ENCODE results near the gene LOXL3. TPM values are rescaled to one million over a fixed set of nuclear protein-coding genes. Genes with fewer than 3 reads are reported as not detected.

Gene LOXL3
- polyA plus RNA-seq, 2 donors, result 0.71 to 0.79 TPM

GRCh38 chr2:74530239-74531187 lies 23.2 kb downstream of the LOXL3 start:
- H3K4me3 ChIP-seq (ENCODE audit: low read depth in 1 of 2, low read length in 2 of 2), result peak overlapping the region; percentile 61 to 97
- no peaks in the 10 kb centered on the region for H3K27me3 ChIP-seq (ENCODE audit: control insufficient read depth in 1 of 2, insufficient read depth in 2 of 2, low read length in 2 of 2)
- 1 to 2% methylated on average over 52 to 54 of the region's 54 CpGs for WGBS, 2 donors
- peaks cover 7 to 22% of the 10 kb centered on the region in 2 donors for H3K36me3 ChIP-seq (ENCODE audit: control insufficient read depth in 2 of 2, insufficient read depth in 2 of 2, low read length in 1 of 2)
- no peaks in the 10 kb centered on the region for H3K9me3 ChIP-seq (ENCODE audit: control insufficient read depth in 2 of 2, insufficient read depth in 1 of 2, low read depth in 1 of 2, low read length in 1 of 2)
- peaks cover 4 to 12% of the 10 kb centered on the region in 2 donors for H3K4me1 ChIP-seq (ENCODE audit: control insufficient read depth in 2 of 2, insufficient read depth in 2 of 2, low read length in 1 of 2)
- H3K27ac ChIP-seq (ENCODE audit: low read depth in 2 of 2, low read length in 1 of 2), result peak overlapping the region; percentile 65 to 92

GRCh38 chr2:74529357-74530238 lies 24.1 kb downstream of the LOXL3 start, which contains the start of the genes AUP1 and HTRA2:
TSS of gene AUP1 (minus strand) at chr2:74529706. CDS start at chr2:74529629, 77 bp downstream.
TSS of gene HTRA2 (plus strand) at chr2:74529933. CDS start at chr2:74530007, 74 bp downstream.
- Histone ChIP-seq H3K9me3 (ENCODE audit: control insufficient read depth in 2 of 2, insufficient read depth in 1 of 2, low read depth in 1 of 2, low read length in 1 of 2) (no peaks in the 10 kb centered on the region), H3K27me3 (ENCODE audit: control insufficient read depth in 1 of 2, insufficient read depth in 2 of 2, low read length in 2 of 2) (no peaks in the 10 kb centered on the region), H3K36me3 (ENCODE audit: control insufficient read depth in 2 of 2, insufficient read depth in 2 of 2, low read length in 1 of 2) (peaks cover 7 to 22% of the 10 kb centered on the region in 2 donors), H3K4me3 (ENCODE audit: low read depth in 1 of 2, low read length in 2 of 2) (peak within 1 kb of the TSS; percentile 61 to 97), H3K27ac (ENCODE audit: low read depth in 2 of 2, low read length in 1 of 2) (peak within 1 kb of the TSS; percentile 92), H3K4me1 (ENCODE audit: control insufficient read depth in 2 of 2, insufficient read depth in 2 of 2, low read length in 1 of 2) (peaks cover 4 to 12% of the 10 kb centered on the region in 2 donors)
- WGBS, 2 donors, result 0 to 1% methylated on average over 78 to 87 of the region's 87 CpGs

GRCh38 chr2:74528600-74529356 lies 25.0 kb downstream of the LOXL3 start:
- Histone ChIP-seq H3K4me1 (ENCODE audit: control insufficient read depth in 2 of 2, insufficient read depth in 2 of 2, low read length in 1 of 2) (peaks cover 4 to 12% of the 10 kb centered on the region in 2 donors), H3K36me3 (ENCODE audit: control insufficient read depth in 2 of 2, insufficient read depth in 2 of 2, low read length in 1 of 2) (peaks cover 7 to 22% of the 10 kb centered on the region in 2 donors), H3K27me3 (ENCODE audit: control insufficient read depth in 1 of 2, insufficient read depth in 2 of 2, low read length in 2 of 2) (no peaks in the 10 kb centered on the region), H3K27ac (ENCODE audit: low read depth in 2 of 2, low read length in 1 of 2) (peak overlapping the region; percentile 92), H3K4me3 (ENCODE audit: low read depth in 1 of 2, low read length in 2 of 2) (peak overlapping the region; percentile 61 to 97), H3K9me3 (ENCODE audit: control insufficient read depth in 2 of 2, insufficient read depth in 1 of 2, low read depth in 1 of 2, low read length in 1 of 2) (no peaks in the 10 kb centered on the region)
- 15% methylated on average over 29 of the region's 29 CpGs for WGBS, 2 donors

- Histone ChIP-seq H3K27ac (ENCODE audit: low read depth in 2 of 2, low read length in 1 of 2) (no peak overlapping the region), H3K27me3 (ENCODE audit: control insufficient read depth in 1 of 2, insufficient read depth in 2 of 2, low read length in 2 of 2) (no peaks in the 10 kb centered on the region), H3K36me3 (ENCODE audit: control insufficient read depth in 2 of 2, insufficient read depth in 2 of 2, low read length in 1 of 2) (peaks cover 7 to 16% of the 10 kb centered on the region in 2 donors), H3K4me1 (ENCODE audit: control insufficient read depth in 2 of 2, insufficient read depth in 2 of 2, low read length in 1 of 2) (peaks cover 4 to 12% of the 10 kb centered on the region in 2 donors), H3K4me3 (ENCODE audit: low read depth in 1 of 2, low read length in 2 of 2) (no peak overlapping the region), H3K9me3 (ENCODE audit: control insufficient read depth in 2 of 2, insufficient read depth in 1 of 2, low read depth in 1 of 2, low read length in 1 of 2) (no peaks in the 10 kb centered on the region)
- WGBS, 2 donors, result 94% methylated on average over 9 of the region's 9 CpGs
These were observed 26.0 kb downstream of the LOXL3 start for GRCh38 chr2:74527741-74528140.

GRCh38 chr2:74526649-74527230 lies 27.0 kb downstream of the LOXL3 start:
- H3K27me3 ChIP-seq (ENCODE audit: control insufficient read depth in 1 of 2, insufficient read depth in 2 of 2, low read length in 2 of 2), result no peaks in the 10 kb centered on the region
- H3K4me1 ChIP-seq (ENCODE audit: control insufficient read depth in 2 of 2, insufficient read depth in 2 of 2, low read length in 1 of 2), result peaks cover 4 to 12% of the 10 kb centered on the region in 2 donors
- 95 to 98% methylated on average over 11 of the region's 11 CpGs for WGBS, 2 donors
- H3K9me3 ChIP-seq (ENCODE audit: control insufficient read depth in 2 of 2, insufficient read depth in 1 of 2, low read depth in 1 of 2, low read length in 1 of 2), result no peaks in the 10 kb centered on the region
- H3K36me3 ChIP-seq (ENCODE audit: control insufficient read depth in 2 of 2, insufficient read depth in 2 of 2, low read length in 1 of 2), result peaks cover 7 to 11% of the 10 kb centered on the region in 2 donors
- peak overlapping the region in 1 of 2 donors; percentile 45 for H3K27ac ChIP-seq (ENCODE audit: low read depth in 2 of 2, low read length in 1 of 2)
- no peak overlapping the region for H3K4me3 ChIP-seq (ENCODE audit: low read depth in 1 of 2, low read length in 2 of 2)

GRCh38 chr2:74525717-74526648 lies 27.8 kb downstream of the LOXL3 start, which contains the start of gene DQX1:
TSS of gene DQX1 (minus strand) at chr2:74526231. CDS start at chr2:74525729, 502 bp downstream.
- no peaks in the 10 kb centered on the region for H3K9me3 ChIP-seq (ENCODE audit: control insufficient read depth in 2 of 2, insufficient read depth in 1 of 2, low read depth in 1 of 2, low read length in 1 of 2)
- peaks cover 7 to 11% of the 10 kb centered on the region in 2 donors for H3K36me3 ChIP-seq (ENCODE audit: control insufficient read depth in 2 of 2, insufficient read depth in 2 of 2, low read length in 1 of 2)
- WGBS, 2 donors, result 71% methylated on average over 11 of the region's 11 CpGs
- peak within 1 kb of the TSS; percentile 40 to 58 for H3K27ac ChIP-seq (ENCODE audit: low read depth in 2 of 2, low read length in 1 of 2)
- H3K4me1 ChIP-seq (ENCODE audit: control insufficient read depth in 2 of 2, insufficient read depth in 2 of 2, low read length in 1 of 2), result peaks cover 4 to 12% of the 10 kb centered on the region in 2 donors
- H3K4me3 ChIP-seq (ENCODE audit: low read depth in 1 of 2, low read length in 2 of 2), result no peak within 1 kb of the TSS
- no peaks in the 10 kb centered on the region for H3K27me3 ChIP-seq (ENCODE audit: control insufficient read depth in 1 of 2, insufficient read depth in 2 of 2, low read length in 2 of 2)

- peaks cover 4 to 8% of the 10 kb centered on the region in 2 donors for H3K4me1 ChIP-seq (ENCODE audit: control insufficient read depth in 2 of 2, insufficient read depth in 2 of 2, low read length in 1 of 2)
- no peak overlapping the region for H3K4me3 ChIP-seq (ENCODE audit: low read depth in 1 of 2, low read length in 2 of 2)
- H3K27ac ChIP-seq (ENCODE audit: low read depth in 2 of 2, low read length in 1 of 2), result no peak overlapping the region
- 93 to 95% methylated on average over 10 of the region's 10 CpGs for WGBS, 2 donors
- H3K9me3 ChIP-seq (ENCODE audit: control insufficient read depth in 2 of 2, insufficient read depth in 1 of 2, low read depth in 1 of 2, low read length in 1 of 2), result no peaks in the 10 kb centered on the region
- peaks cover 7 to 11% of the 10 kb centered on the region in 2 donors for H3K36me3 ChIP-seq (ENCODE audit: control insufficient read depth in 2 of 2, insufficient read depth in 2 of 2, low read length in 1 of 2)
- H3K27me3 ChIP-seq (ENCODE audit: control insufficient read depth in 1 of 2, insufficient read depth in 2 of 2, low read length in 2 of 2), result no peaks in the 10 kb centered on the region
These were observed 28.6 kb downstream of the LOXL3 start for GRCh38 chr2:74524955-74525716.
